Ishikawa (cell line): ENCODE measurements around the gene PCDHB14.
A peak's percentile ranks its signal among the peaks of the same experiment; 100 is the strongest.

Experiments
- EGR1 ChIP-seq: IDR thresholded peaks from 2 replicates; pipeline ENCODE4 v1.6.1; 2012
- EP300 ChIP-seq: IDR thresholded peaks from 2 replicates; pipeline ENCODE4 v1.6.1; 2012; ENCODE audit warnings: borderline replicate concordance
- RAD21 ChIP-seq: IDR thresholded peaks from 2 replicates; pipeline ENCODE4 v1.6.1; 2012; ENCODE audit warnings: low read depth
- TCF12 ChIP-seq: IDR thresholded peaks from 2 replicates; pipeline ENCODE4 v1.6.1; 2012; ENCODE audit warnings: low read depth
- TF ChIP-seq, protein P1 (sequence below): IDR thresholded peaks from 2 replicates; pipeline ENCODE4 v1.6.1; 2012; ENCODE audit warnings: low read depth, mild to moderate bottlenecking

DNA sequence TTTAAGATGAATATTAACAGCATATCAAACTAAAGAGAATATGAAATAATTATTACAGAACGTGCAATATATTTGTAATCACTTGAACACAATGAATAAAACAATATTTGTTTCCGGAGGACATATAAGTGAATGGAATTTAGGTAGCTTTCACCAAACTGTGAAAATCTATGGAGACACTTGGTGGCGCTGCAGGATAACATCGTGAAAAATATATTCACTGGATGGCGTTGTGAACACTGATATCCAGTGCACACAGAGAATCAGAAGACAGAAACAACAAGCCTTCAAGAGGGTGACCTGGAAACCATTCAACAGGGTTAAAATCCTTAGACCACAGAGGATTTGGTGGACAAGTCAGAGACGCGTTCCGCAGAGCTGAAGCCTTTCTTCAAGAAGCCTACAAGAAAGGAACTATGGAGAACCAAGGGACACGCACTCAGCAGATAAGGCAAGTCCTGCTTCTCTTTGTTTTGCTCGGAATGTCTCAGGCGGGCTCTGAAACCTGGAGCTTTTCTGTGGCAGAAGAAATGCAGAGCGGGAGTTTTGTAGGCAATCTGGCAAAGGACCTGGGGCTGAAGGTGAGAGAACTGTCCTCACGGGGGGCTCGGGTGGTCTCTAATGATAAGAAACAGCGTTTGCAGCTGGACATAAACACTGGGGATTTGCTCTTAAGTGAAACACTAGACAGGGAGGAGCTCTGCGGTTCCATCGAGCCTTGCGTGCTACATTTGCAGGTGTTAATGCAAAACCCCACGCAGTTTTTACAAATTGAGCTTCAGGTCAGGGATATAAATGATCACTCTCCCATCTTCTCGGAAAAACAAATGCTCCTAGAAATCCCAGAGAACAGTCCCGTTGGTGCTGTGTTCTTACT is 23.5 kb upstream of the PCDHB14 start, which contains the start of gene PCDHB11:
- TF ChIP-seq EP300 (no peak), RAD21 (peak; percentile 46), TCF12 (no peak), EGR1 (no peak)
- TF ChIP-seq, protein P1, sequence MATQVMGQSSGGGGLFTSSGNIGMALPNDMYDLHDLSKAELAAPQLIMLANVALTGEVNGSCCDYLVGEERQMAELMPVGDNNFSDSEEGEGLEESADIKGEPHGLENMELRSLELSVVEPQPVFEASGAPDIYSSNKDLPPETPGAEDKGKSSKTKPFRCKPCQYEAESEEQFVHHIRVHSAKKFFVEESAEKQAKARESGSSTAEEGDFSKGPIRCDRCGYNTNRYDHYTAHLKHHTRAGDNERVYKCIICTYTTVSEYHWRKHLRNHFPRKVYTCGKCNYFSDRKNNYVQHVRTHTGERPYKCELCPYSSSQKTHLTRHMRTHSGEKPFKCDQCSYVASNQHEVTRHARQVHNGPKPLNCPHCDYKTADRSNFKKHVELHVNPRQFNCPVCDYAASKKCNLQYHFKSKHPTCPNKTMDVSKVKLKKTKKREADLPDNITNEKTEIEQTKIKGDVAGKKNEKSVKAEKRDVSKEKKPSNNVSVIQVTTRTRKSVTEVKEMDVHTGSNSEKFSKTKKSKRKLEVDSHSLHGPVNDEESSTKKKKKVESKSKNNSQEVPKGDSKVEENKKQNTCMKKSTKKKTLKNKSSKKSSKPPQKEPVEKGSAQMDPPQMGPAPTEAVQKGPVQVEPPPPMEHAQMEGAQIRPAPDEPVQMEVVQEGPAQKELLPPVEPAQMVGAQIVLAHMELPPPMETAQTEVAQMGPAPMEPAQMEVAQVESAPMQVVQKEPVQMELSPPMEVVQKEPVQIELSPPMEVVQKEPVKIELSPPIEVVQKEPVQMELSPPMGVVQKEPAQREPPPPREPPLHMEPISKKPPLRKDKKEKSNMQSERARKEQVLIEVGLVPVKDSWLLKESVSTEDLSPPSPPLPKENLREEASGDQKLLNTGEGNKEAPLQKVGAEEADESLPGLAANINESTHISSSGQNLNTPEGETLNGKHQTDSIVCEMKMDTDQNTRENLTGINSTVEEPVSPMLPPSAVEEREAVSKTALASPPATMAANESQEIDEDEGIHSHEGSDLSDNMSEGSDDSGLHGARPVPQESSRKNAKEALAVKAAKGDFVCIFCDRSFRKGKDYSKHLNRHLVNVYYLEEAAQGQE: no peak
